CD4-positive, alpha-beta T cell treated with Interleukin-1 beta for 1 hour (primary cell): Measurements from ENCODE around the gene ZCCHC14.
A peak's percentile ranks its signal among the peaks of the same experiment; 100 is the strongest.

ENCODE experiments used
- DNase-seq, 2 donors: peaks; one replicate each; pipeline ENCODE4 v3.0.0-alpha.2; 2020 to 2022

ZCCHC14 gene

DNA sequence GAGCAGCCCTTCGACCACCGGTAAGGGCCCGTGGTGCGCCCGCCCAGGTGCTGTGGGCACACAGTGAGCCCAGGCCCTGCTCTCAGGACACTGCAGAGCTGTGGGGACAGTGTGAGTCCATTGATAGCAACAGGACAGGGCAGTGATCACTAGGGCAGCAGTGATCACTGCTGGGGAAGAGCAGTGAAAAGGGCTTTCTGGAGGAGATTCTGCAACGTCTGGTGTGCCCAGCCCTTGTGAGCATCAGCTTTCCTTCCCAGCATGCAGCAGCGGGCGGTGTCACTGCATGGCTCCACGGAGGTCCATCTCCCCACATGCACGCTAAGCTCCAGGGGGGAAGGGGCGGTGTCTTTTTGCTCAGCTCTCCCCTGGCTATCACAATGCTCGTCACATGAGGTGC, 68.6 kb downstream of the ZCCHC14 start:
- no peak for DNase-seq

DNA sequence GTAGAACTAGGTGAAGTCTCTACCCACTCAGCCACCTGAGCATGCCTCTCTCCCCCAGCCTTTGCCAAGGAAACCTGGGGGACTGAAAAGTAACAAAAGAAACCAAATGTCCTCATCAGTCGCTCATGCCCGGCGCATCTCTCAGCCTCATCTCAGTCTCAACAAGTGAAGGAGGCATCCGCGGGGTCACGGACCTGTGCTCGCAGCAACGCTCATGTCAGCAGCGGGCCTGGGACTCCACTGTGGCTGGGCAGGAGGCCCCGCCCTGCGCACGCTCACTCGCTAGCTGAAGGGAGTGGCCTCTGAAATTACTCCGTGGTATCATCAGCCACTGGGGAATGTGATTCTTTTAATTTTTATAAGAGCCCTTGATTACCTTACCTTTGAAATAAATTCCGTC, 69.4 kb downstream of the ZCCHC14 start:
- DNase-seq = no peak

DNA sequence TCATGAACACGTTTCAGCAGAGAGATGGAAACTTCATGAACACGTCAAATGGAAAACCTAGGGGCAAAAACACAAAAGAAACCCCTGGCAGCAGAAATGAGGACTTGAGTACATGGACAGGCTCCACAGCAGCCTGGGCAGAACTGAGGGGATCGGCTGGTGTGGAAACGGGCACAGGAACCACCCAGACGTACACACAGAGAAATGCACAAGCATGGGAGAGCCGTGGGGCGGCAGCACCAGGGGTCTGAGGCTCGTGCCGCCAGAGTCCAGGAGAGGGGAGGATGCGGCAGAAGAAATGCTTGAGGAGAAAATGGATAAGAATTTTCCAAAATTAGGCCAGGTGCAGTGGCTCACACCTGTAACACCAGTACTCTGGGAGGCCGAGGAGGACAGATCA, 70.7 kb downstream of the ZCCHC14 start:
- DNase-seq = no peak

- DNase-seq = no peak
Measured at GRCh38 chr16:87421003-87421912, 71.6 kb downstream of the ZCCHC14 start.

DNA sequence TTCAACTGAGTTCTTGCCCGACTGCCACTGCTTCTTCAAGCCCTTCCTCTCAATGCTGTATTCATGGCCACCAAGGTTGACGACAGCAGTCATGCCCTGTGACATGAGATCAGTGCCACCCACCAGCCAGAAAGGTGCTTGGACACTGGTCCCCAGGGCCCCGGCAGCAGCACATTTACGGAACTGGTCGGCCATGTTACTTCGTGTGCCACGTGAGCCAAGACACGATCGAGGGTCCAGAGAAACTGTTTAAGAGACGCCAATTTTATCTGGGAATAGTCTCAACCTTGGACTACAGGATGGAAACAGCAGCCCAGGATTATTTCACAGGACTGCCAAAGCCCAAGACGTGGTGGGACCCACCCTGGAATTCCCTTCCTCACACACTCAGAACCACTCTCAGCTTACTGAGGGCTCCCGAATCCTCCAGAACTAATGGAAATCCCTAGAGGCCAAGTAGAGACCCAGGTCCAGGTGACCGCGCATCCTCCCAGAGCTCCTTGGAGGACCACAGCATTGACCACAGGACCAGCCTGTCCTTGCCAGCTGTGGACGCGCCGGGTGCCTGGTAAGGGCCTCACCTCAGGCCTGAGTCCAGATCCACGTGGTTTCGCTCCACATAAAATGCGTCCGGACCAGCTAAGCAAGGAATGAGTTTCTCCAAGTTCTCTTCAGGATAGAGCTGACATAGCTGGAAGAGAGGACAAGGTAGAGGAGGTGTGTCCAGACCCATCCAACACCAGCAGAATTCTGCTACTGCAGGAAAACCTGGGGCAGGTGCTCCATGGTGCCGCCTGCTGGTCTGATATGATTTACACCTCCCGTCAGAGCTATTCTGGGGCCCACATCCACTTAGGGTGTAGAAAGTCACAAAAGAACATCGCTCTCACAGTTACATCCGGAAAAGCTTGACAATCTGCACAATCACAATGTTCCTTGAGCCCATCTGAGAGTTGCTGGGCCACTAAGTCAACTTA, 72.5 kb downstream of the ZCCHC14 start:
- DNase-seq = no peak

DNA sequence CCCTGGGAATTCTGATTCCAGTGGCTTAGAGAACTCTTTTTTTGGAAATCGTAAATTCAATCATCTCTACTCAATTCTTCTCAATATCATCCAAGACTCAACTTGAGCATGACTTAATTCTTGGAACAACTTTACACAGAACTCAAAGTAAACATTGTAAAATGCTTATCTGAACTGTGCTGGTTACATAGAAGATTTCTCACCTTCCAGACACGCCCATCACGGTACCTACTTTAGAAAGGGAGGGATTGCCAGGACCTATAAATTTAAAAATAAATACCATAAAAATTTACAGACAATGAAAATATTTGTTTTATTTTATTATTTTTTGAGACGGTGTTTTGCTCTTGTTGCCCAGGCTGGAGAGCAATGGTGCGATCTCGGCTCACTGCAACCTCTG, 74.2 kb downstream of the ZCCHC14 start:
- DNase-seq = no peak

- DNase-seq = no peak
Measured at GRCh38 chr16:87418216-87418615, 74.6 kb downstream of the ZCCHC14 start.

- DNase-seq = no peak
Measured at GRCh38 chr16:87417528-87417910, 75.3 kb downstream of the ZCCHC14 start.

DNA sequence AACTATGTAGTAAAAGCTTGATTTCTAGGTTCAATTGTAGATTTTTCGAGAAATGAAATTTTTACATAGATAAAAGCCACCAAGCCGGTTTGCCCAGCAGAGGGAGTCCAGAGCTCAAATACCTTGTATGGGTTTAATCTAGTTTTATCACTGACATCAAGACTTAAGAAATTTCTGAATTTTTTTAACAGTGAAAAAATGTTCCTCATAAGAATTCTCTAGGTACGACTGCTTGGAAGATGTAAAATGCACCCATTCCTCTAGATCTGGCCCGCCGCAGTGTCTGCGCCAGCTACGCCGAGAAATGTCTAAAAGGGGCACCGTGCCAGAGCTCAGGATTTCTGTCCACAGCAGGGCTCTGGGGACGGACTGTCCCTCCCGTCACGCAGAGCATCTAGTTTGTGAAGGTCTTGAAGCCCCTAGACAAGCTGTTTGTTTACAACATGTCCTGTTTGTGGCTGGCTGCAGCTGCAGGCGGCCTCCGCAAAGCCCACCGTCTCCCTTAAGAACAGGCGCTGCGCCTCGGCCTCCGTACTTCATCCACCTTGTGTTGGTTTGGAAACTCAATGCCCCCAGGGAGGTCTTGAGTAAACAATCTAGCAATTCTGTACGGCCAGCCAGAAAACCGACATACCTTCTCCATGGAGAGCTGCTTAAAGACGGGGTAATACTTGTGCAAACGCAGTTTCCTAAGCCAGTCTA, 75.8 kb downstream of the ZCCHC14 start:
- DNase-seq = peak in 1 of 2 donors; percentile 29

DNA sequence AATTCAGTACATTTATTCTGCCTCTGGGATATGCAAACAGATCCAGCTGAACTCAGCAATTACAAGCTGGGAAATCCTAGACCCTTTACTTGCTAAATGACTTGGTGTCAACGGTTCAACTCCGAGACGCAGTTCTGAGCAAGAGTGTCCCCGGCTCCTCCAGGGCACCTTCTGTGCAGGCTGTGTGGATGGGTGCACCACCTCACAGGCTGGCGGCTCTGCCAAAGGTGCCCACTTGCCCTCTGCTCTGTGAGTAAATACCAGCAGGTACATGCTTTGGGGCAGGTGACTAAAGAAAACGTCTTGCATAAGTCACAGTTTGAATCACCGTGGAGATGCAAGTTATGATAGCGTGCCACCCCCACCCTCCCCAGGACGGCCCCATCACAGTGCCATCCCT, 77.4 kb downstream of the ZCCHC14 start:
- no peak for DNase-seq

DNA sequence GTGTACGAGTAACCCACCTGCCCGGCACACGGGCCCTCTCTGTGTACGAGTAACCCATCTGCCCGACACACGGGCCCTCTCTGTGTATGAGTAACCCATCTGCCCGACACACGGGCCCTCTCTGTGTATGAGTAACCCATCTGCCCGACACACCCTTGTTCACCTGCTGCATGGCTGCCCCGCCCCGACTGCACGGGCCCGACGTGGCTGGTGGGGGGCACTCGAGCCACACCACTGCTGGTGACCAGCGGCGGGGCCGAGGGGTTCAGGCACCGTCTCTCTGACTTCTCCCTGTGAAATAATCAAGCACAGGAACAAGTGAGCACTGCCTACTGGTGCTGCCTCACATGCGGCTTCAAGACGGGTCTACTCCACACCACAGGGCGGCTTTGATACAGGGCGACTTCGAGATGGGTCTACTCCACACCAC, 78.6 kb downstream of the ZCCHC14 start:
- no peak for DNase-seq

DNA sequence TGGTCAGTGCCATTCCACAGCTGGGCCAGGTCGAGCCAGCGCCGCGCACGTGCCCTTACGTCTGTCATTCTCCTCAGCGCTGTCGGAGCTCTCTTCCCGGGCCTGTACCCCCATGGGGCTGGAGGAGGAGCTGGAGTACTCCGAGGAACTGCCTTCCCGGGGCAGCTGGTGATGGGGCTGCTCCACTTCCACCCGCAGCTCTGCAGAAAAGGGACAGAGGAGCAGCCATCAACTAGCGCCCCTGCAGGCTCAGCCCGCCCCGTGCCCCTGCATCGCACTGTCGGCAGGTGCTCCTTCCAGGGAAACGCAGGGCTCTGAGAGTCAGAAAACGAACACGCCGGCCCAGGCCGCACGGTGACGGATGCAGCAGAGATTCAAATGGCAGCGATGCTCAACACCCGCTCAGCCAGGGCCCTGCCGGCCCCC, 79.8 kb downstream of the ZCCHC14 start:
- DNase-seq = no peak

DNA sequence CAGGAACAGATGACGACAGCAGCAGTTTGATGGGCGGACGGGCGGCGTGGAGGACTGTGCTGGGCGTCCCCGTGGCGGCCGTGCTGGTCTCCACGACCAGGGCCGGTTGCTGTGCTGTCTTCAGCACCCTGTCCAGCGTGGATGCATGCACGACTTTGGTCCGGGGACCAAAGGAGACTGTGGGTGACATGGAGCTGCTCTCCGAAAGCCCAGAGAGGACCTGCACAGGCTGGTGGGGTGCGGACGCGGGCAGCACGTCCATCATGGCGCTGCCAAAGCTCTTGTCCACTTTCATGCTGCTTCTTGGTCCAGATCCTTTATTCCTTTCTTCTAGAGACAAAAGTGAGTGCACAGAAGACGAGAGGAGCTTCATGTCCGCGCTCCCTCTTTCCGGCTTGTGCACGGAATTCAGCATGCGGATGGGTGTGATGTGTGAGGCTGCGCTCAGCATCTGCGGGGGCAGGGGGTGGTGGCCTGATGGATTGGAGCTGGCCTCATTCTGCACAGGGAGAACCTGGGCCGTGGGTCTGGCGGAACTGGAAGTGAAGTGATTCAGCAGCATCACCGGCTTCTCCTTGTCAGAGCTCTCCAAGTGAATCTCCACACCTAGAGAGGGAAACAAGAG, 80.3 kb downstream of the ZCCHC14 start:
- no peak for DNase-seq

- no peak for DNase-seq
Measured at GRCh38 chr16:87411375-87412271, 81.2 kb downstream of the ZCCHC14 start.

DNA sequence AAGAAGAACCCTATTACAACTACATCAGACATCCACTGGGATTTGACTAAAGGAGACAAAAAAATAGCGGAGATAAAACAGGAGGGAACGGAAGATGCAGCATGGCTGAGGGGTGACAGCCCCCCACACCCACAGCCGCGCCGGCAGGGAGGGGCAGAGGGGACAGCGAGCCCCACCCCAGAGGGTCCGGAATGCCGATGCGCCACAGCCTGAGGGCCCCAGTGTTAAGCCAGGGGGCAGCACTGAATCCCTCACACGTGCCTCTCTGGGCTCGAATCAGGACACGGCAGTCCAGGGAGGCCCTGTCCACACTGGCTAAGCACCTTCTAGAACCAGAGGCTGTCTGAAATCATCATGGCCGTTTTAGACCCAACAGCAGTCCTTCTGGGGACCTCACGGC, 81.9 kb downstream of the ZCCHC14 start:
- no peak for DNase-seq

- DNase-seq = no peak
Measured at GRCh38 chr16:87410530-87410929, 82.3 kb downstream of the ZCCHC14 start.

DNA sequence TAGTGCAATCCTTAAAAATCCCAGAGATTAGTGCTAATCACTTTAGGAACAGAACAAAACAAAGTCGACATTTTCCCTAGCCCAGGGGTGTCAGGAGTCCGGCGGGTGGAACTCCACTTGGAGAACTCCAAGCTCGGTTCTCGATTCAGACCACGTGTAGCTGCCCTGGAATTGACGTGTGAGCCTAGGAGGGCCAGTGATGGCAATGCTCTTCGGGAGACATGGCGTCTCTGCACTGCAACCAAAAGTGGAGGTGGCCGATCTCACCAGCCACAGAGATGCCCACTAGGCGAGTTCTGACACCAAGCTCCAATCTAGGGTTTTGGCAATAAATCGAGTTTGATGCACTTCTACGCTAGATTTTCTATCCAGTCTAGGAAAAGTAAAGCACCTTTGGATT, 83.0 kb downstream of the ZCCHC14 start:
- DNase-seq = no peak

DNA sequence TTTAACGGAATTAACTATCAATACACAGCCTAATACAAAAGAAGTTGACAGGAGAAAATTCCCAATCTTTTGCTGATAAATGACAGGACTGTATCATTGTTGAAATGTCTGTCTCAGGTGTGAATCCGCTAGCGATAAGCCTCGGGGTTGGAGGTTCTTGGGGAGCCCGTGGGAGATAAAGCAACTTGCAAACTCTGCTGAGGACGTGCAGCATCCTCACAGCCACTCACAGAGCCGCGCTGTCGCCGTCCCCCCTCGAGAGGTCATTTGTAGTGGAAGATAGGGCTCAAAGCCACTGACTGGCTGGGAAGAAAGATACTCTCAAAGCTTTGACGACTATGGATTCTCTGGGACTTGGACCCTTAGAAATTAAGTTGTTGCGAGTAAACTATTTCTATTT, 83.7 kb downstream of the ZCCHC14 start:
- DNase-seq = no peak

- peak in 1 of 2 donors; percentile 30 for DNase-seq
Measured at GRCh38 chr16:87407511-87408112, 85.2 kb downstream of the ZCCHC14 start.

GRCh38 chr16:87406495-87407088, 86.2 kb downstream of the ZCCHC14 start:
- no peak for DNase-seq
